WTC11 (cell line): ENCODE data around the gene TMEM181. TPM values are rescaled to one million over a fixed set of nuclear protein-coding genes. Genes with fewer than 3 reads are reported as not detected.

Source experiments
- AR ChIP-seq: fragments of 250-450 bp; sonication (Bioruptor Pico); IDR thresholded peaks from 2 replicates; pipeline ENCODE4 v1.9.0; 2021; ENCODE audit warnings: mild to moderate bottlenecking
- CDX4 ChIP-seq: fragments of 250-450 bp; sonication (Bioruptor Pico); IDR thresholded peaks from 2 replicates; pipeline ENCODE4 v1.9.0; 2021; ENCODE audit warnings: moderate library complexity, mild to moderate bottlenecking, inconsistent platforms, borderline replicate concordance
- ETV6 ChIP-seq: sonication (generic); formaldehyde crosslinking; IDR thresholded peaks from 2 replicates; pipeline ENCODE4 v1.8.1; 2022; ENCODE audit warnings: mild to moderate bottlenecking, missing genetic modification reagents
- HMGA2 ChIP-seq: fragments of 250-450 bp; sonication (Bioruptor Pico); IDR thresholded peaks from 2 replicates; pipeline ENCODE4 v1.4.0; 2021; ENCODE audit warnings: mild to moderate bottlenecking, moderate library complexity
- MYBL2 ChIP-seq: sonication (generic); formaldehyde crosslinking; IDR thresholded peaks from 2 replicates; pipeline ENCODE4 v1.8.1; 2023; ENCODE audit warnings: mild to moderate bottlenecking, moderate library complexity, missing genetic modification reagents
- NFATC4 ChIP-seq: fragments of 250-450 bp; sonication (Bioruptor Pico); IDR thresholded peaks from 2 replicates; pipeline ENCODE4 v1.9.0; 2021; ENCODE audit warnings: mild to moderate bottlenecking
- PRDM15 ChIP-seq: sonication (generic); formaldehyde crosslinking; IDR thresholded peaks from 2 replicates; pipeline ENCODE4 v1.8.0; 2022; ENCODE audit warnings: missing genetic modification reagents
- RORB ChIP-seq: fragments of 250-450 bp; sonication (Bioruptor Pico); IDR thresholded peaks from 2 replicates; pipeline ENCODE4 v1.9.0; 2021; ENCODE audit warnings: mild to moderate bottlenecking
- TEAD4 ChIP-seq: sonication (generic); formaldehyde crosslinking; IDR thresholded peaks from 2 replicates; pipeline ENCODE4 v1.8.0; 2022; ENCODE audit warnings: mild to moderate bottlenecking, missing genetic modification reagents
- ZNF138 ChIP-seq: sonication (generic); formaldehyde crosslinking; conservative IDR thresholded peaks from 2 replicates; pipeline ENCODE4 v1.8.1; 2022; ENCODE audit warnings: mild to moderate bottlenecking, moderate library complexity, missing genetic modification reagents
- ZNF219 ChIP-seq: sonication (generic); formaldehyde crosslinking; IDR thresholded peaks from 2 replicates; pipeline ENCODE4 v1.8.0; 2023; ENCODE audit warnings: missing genetic modification reagents, mild to moderate bottlenecking, borderline replicate concordance
- ZNF263 ChIP-seq: sonication (generic); formaldehyde crosslinking; IDR thresholded peaks from 2 replicates; pipeline ENCODE4 v1.8.1; 2022; ENCODE audit warnings: low read depth, mild to moderate bottlenecking, moderate library complexity, missing genetic modification reagents
- ZNF671 ChIP-seq: fragments of 250-450 bp; sonication (Bioruptor Pico); IDR thresholded peaks from 2 replicates; pipeline ENCODE4 v1.8.0; 2021; ENCODE audit warnings: mild to moderate bottlenecking
- total RNA-seq: library from RNA; stranded (reverse); gene quantifications from 3 replicates; pipeline ENCODE4 v1.2.3, GENCODE V29; 2021
- TF ChIP-seq, protein P1 (sequence below): sonication (generic); formaldehyde crosslinking; IDR thresholded peaks from 2 replicates; pipeline ENCODE4 v1.8.1; 2023; ENCODE audit warnings: mild to moderate bottlenecking, missing genetic modification reagents
- TF ChIP-seq, protein P2 (sequence below): sonication (generic); formaldehyde crosslinking; IDR thresholded peaks from 2 replicates; pipeline ENCODE4 v1.8.1; 2023; ENCODE audit warnings: mild to moderate bottlenecking, missing genetic modification reagents, moderate library complexity
- TF ChIP-seq, protein P3 (sequence below): sonication (generic); formaldehyde crosslinking; IDR thresholded peaks from 2 replicates; pipeline ENCODE4 v1.8.1; 2022; ENCODE audit warnings: missing genetic modification reagents, borderline replicate concordance
- TF ChIP-seq, protein P4 (sequence below): sonication (generic); formaldehyde crosslinking; IDR thresholded peaks from 2 replicates; pipeline ENCODE4 v1.8.1; 2023; ENCODE audit warnings: mild to moderate bottlenecking, missing genetic modification reagents
- TF ChIP-seq, protein P5 (sequence below): sonication (generic); formaldehyde crosslinking; IDR thresholded peaks from 2 replicates; pipeline ENCODE4 v1.8.0; 2023; ENCODE audit warnings: mild to moderate bottlenecking, missing genetic modification reagents
- TF ChIP-seq, protein P6 (sequence below): fragments of 250-450 bp; sonication (Bioruptor Pico); conservative IDR thresholded peaks from 2 replicates; pipeline ENCODE4 v1.9.0; 2021; ENCODE audit warnings: mild to moderate bottlenecking

The TMEM181 gene
- total RNA-seq, 1 experiment from 2014 or later, result 18.8 TPM

DNA sequence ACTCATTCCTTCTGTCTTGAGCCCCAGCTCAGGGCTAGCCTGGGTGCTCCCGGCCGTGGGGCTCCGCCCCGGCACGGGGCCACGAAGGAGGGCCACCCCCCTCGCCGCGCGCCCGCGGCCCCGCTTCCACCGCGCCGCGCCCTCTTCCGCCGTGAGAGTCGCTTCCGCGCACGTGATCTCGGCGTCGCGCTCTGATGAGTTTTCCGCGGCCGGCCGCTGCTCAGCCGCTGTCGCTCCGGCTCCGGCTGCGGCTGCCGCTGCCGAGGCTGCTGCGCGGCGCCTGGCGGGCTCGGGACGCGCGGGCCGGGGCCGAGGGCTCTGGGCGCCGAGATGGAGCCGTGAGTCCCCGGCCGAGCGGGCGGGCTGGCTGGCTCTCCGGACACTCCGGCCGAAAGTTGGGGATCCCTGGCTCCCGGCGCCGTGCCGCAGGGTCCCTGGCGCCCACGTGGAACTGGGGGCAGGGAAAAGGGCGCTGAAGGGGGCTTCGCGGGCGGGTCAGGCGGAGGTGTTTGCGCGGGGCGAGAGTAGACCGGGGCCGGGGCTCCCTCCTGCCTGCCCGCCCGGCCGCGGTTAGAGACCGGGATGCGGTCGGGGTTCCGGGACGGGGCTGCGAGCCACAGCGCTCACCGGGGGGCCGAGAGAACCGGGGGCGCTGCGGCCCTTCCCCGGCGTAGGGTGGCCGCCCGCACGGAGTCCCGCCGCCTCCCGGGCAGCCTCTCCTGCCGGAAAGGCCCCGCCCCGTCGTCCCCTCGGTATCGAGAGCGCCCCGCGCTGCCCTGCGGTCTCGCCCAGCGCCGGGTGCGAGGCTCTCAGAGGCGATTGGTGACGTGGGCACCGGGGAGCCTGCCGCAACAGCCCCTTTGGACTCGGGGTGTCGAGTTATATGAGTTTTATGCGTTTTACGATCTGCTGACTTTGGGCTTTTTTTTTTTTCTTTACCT, at the start of gene TMEM181 (continued):
- TF ChIP-seq ZNF138 (CRISPR knock-in tag) (no peak), HMGA2 (CRISPR knock-in tag) (no peak), ZNF219 (CRISPR knock-in tag) (no peak), ZNF263 (CRISPR knock-in tag) (no peak), TEAD4 (CRISPR knock-in tag) (no peak), PRDM15 (CRISPR knock-in tag) (no peak), ETV6 (CRISPR knock-in tag) (peak; percentile 87), NFATC4 (CRISPR knock-in tag) (no peak; the same call in 1 of the 2 replicates), AR (CRISPR knock-in tag) (no peak), MYBL2 (CRISPR knock-in tag) (no peak; the same call in 1 of the 2 replicates), RORB (CRISPR knock-in tag) (no peak), CDX4 (CRISPR knock-in tag) (no peak), ZNF671 (peak; percentile 33; the same call in 1 of the 2 replicates)
- TF ChIP-seq, protein P1, sequence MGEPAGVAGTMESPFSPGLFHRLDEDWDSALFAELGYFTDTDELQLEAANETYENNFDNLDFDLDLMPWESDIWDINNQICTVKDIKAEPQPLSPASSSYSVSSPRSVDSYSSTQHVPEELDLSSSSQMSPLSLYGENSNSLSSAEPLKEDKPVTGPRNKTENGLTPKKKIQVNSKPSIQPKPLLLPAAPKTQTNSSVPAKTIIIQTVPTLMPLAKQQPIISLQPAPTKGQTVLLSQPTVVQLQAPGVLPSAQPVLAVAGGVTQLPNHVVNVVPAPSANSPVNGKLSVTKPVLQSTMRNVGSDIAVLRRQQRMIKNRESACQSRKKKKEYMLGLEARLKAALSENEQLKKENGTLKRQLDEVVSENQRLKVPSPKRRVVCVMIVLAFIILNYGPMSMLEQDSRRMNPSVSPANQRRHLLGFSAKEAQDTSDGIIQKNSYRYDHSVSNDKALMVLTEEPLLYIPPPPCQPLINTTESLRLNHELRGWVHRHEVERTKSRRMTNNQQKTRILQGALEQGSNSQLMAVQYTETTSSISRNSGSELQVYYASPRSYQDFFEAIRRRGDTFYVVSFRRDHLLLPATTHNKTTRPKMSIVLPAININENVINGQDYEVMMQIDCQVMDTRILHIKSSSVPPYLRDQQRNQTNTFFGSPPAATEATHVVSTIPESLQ, result no peak
- TF ChIP-seq, protein P2, sequence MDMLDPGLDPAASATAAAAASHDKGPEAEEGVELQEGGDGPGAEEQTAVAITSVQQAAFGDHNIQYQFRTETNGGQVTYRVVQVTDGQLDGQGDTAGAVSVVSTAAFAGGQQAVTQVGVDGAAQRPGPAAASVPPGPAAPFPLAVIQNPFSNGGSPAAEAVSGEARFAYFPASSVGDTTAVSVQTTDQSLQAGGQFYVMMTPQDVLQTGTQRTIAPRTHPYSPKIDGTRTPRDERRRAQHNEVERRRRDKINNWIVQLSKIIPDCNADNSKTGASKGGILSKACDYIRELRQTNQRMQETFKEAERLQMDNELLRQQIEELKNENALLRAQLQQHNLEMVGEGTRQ (CRISPR knock-in tag), result peak; percentile 99
- TF ChIP-seq, protein P3, sequence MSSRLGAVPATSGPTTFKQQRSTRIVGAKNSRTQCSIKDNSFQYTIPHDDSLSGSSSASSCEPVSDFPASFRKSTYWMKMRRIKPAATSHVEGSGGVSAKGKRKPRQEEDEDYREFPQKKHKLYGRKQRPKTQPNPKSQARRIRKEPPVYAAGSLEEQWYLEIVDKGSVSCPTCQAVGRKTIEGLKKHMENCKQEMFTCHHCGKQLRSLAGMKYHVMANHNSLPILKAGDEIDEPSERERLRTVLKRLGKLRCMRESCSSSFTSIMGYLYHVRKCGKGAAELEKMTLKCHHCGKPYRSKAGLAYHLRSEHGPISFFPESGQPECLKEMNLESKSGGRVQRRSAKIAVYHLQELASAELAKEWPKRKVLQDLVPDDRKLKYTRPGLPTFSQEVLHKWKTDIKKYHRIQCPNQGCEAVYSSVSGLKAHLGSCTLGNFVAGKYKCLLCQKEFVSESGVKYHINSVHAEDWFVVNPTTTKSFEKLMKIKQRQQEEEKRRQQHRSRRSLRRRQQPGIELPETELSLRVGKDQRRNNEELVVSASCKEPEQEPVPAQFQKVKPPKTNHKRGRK (CRISPR knock-in tag), result no peak
- TF ChIP-seq, protein P4, sequence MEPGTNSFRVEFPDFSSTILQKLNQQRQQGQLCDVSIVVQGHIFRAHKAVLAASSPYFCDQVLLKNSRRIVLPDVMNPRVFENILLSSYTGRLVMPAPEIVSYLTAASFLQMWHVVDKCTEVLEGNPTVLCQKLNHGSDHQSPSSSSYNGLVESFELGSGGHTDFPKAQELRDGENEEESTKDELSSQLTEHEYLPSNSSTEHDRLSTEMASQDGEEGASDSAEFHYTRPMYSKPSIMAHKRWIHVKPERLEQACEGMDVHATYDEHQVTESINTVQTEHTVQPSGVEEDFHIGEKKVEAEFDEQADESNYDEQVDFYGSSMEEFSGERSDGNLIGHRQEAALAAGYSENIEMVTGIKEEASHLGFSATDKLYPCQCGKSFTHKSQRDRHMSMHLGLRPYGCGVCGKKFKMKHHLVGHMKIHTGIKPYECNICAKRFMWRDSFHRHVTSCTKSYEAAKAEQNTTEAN (CRISPR knock-in tag), result no peak
- TF ChIP-seq, protein P5, sequence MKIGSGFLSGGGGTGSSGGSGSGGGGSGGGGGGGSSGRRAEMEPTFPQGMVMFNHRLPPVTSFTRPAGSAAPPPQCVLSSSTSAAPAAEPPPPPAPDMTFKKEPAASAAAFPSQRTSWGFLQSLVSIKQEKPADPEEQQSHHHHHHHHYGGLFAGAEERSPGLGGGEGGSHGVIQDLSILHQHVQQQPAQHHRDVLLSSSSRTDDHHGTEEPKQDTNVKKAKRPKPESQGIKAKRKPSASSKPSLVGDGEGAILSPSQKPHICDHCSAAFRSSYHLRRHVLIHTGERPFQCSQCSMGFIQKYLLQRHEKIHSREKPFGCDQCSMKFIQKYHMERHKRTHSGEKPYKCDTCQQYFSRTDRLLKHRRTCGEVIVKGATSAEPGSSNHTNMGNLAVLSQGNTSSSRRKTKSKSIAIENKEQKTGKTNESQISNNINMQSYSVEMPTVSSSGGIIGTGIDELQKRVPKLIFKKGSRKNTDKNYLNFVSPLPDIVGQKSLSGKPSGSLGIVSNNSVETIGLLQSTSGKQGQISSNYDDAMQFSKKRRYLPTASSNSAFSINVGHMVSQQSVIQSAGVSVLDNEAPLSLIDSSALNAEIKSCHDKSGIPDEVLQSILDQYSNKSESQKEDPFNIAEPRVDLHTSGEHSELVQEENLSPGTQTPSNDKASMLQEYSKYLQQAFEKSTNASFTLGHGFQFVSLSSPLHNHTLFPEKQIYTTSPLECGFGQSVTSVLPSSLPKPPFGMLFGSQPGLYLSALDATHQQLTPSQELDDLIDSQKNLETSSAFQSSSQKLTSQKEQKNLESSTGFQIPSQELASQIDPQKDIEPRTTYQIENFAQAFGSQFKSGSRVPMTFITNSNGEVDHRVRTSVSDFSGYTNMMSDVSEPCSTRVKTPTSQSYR (CRISPR knock-in tag), result no peak
- TF ChIP-seq, protein P6, sequence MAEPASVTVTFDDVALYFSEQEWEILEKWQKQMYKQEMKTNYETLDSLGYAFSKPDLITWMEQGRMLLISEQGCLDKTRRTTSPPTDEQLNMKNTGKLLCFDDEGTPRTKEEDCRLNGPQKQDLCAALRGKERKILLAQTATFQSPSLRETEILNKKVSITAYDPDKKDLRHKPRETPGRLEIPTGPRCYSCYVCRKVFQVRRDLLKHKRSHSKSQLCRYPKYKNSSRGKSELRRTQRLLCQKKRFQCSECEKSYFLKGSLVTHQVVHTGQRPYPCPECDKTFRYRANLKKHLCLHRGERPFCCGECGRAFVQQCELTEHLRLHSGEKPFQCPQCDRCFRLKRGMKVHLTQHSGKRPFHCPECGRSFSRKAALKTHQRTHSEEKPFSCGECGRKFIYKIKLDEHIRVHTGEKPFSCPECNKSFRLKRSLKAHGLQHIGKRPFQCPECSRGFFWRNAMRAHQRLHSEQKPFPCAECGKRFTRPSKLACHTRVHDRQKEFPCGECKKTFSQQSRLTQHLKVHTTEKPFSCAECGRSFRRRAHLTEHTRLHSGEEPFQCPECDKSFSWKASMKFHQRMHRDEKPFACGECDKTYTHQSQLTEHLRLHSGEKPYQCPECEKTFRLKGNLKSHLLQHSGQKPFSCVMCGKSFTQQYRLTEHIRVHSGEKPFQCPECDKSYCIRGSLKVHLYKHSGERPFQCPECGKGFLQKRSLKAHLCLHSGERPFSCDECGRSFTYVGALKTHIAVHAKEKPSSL, result no peak
